GM04503 (cell line): ENCODE measurements around the gene CLASP1.
"Not testable (repeated sequence)": the region's sequence is repeated elsewhere in the genome, so short reads cannot be mapped to it uniquely, and the experiment has no call there.

Experiments
- DNase-seq: peaks from one replicate; pipeline ENCODE4 v3.0.0-alpha.2; 2012; ENCODE audit warnings: low read depth

The CLASP1 gene

GRCh38 chr2:121319941-121320340, 329.3 kb downstream of the CLASP1 start:
- no peak for DNase-seq

- no peak for DNase-seq
These were observed 332.3 kb downstream of the CLASP1 start for GRCh38 chr2:121316986-121317385.

- DNase-seq: not testable (repeated sequence)
These were observed 335.6 kb downstream of the CLASP1 start for GRCh38 chr2:121313701-121314100.

- no peak for DNase-seq
These were observed 339.5 kb downstream of the CLASP1 start for GRCh38 chr2:121309801-121310200.

GRCh38 chr2:121309323-121309722, 339.9 kb downstream of the CLASP1 start:
- DNase-seq: no peak

- DNase-seq: no peak
These were observed 342.2 kb downstream of the CLASP1 start for GRCh38 chr2:121307048-121307447.

- no peak for DNase-seq
These were observed 344.3 kb downstream of the CLASP1 start for GRCh38 chr2:121304941-121305340.

GRCh38 chr2:121303531-121304263, 345.6 kb downstream of the CLASP1 start:
- DNase-seq: no peak

GRCh38 chr2:121301190-121301589, 348.1 kb downstream of the CLASP1 start:
- not testable (repeated sequence) for DNase-seq

- no peak for DNase-seq
These were observed 350.8 kb downstream of the CLASP1 start for GRCh38 chr2:121298476-121298875.

GRCh38 chr2:121297866-121298265, 351.4 kb downstream of the CLASP1 start:
- not testable (repeated sequence) for DNase-seq

GRCh38 chr2:121297217-121297830, 351.9 kb downstream of the CLASP1 start:
- no peak for DNase-seq

GRCh38 chr2:121295911-121296650, 353.2 kb downstream of the CLASP1 start:
- DNase-seq: no peak

GRCh38 chr2:121294881-121295840, 354.1 kb downstream of the CLASP1 start:
- no peak for DNase-seq

GRCh38 chr2:121293450-121294325, 355.6 kb downstream of the CLASP1 start:
- DNase-seq: no peak

- DNase-seq: no peak
These were observed 358.0 kb downstream of the CLASP1 start for GRCh38 chr2:121291251-121291580.

GRCh38 chr2:121289271-121289670, 360.0 kb downstream of the CLASP1 start:
- DNase-seq: no peak

- no peak for DNase-seq
These were observed 360.6 kb downstream of the CLASP1 start for GRCh38 chr2:121288454-121289231.

GRCh38 chr2:121287956-121288355, 361.3 kb downstream of the CLASP1 start:
- no peak for DNase-seq
